SK-N-SH treated with all-trans-retinoic acid at 6 μM for 48 hours (cell line): Measurements from ENCODE around the gene JAML.

Source experiments
- CREB5 ChIP-seq: fragments of 250-450 bp; sonication (Bioruptor Pico); IDR thresholded peaks from 2 replicates; pipeline ENCODE4 v1.5.1; 2020; ENCODE audit warnings: low read depth, mild to moderate bottlenecking, moderate library complexity
- CSRNP3 ChIP-seq: fragments of 250-450 bp; sonication (Bioruptor Pico); IDR thresholded peaks from 2 replicates; pipeline ENCODE4 v1.5.1; 2021; ENCODE audit warnings: mild to moderate bottlenecking, moderate library complexity
- PATZ1 ChIP-seq: fragments of 250-450 bp; sonication (Bioruptor Pico); IDR thresholded peaks from 2 replicates; pipeline ENCODE4 v1.8.0; 2020; ENCODE audit warnings: mild to moderate bottlenecking, moderate library complexity, borderline replicate concordance
- POU6F1 ChIP-seq: fragments of 250-450 bp; sonication (Bioruptor Pico); IDR thresholded peaks from 2 replicates; pipeline ENCODE4 v1.8.0; 2021; ENCODE audit warnings: low read depth, mild to moderate bottlenecking, moderate library complexity, borderline replicate concordance

GRCh38 chr11:118144301-118145268 lies 80.2 kb downstream of the JAML start:
- no peak for TF ChIP-seq PATZ1 (CRISPR knock-in tag)
- no peak for TF ChIP-seq POU6F1 (CRISPR knock-in tag)
- TF ChIP-seq CREB5 = no peak
- TF ChIP-seq CSRNP3 (CRISPR knock-in tag) = no peak
